HG03521 (cell line): ENCODE results near the gene IGFBP3.
"Not testable (repeated sequence)": the region's sequence is repeated elsewhere in the genome, so short reads cannot be mapped to it uniquely, and the experiment has no call there.

Experiments used
- ATAC-seq: cut with Tn5 transposase; IDR thresholded peaks from one replicate; pipeline ENCODE4 v1.9.1; 2021; ENCODE audit warnings: mild to moderate bottlenecking, moderate library complexity; ENCODE audit not compliant: unreplicated experiment

Gene IGFBP3, protein sequence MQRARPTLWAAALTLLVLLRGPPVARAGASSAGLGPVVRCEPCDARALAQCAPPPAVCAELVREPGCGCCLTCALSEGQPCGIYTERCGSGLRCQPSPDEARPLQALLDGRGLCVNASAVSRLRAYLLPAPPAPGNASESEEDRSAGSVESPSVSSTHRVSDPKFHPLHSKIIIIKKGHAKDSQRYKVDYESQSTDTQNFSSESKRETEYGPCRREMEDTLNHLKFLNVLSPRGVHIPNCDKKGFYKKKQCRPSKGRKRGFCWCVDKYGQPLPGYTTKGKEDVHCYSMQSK

DNA sequence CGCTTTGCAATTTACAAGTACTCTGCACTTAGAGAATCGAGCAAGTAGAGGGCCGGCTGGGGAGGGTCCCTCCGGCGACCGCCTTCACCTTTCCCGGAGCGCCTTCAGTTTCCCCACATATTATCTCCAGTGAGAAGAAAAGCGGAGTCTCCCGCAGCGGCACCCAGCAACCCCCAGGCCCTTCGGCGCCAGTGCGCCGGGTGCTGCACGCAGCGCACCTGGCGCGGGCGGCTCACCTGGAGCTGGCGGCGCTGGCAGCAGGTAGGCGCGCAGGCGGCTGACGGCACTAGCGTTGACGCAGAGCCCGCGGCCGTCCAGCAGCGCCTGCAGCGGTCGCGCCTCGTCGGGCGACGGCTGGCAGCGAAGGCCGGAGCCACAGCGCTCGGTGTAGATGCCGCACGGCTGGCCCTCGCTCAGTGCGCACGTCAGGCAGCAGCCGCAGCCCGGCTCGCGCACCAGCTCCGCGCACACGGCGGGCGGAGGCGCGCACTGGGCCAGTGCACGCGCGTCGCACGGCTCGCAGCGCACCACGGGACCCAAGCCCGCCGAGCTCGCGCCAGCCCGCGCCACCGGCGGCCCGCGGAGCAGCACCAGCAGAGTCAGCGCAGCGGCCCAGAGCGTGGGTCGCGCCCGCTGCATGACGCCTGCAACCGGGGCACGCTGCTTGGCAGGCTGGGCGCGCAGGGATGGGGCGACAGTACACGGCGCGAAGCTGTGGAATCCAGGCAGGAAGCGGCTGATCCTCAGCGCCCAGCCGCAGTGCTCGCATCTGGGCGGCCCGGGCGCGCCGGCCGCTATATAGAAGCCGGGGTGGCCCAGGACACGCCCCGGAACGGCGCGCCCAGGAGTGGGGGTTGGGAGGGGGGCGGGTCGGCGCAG, at the start of gene IGFBP3:
TSS of gene IGFBP3 (minus strand) at position 771 of the 879 bp plus-strand sequence. CDS start at position 639, 132 bp downstream.
- ATAC-seq = no peak

GRCh38 chr7:45970454-45970853, 49.4 kb upstream of the IGFBP3 start:
- no peak for ATAC-seq

DNA sequence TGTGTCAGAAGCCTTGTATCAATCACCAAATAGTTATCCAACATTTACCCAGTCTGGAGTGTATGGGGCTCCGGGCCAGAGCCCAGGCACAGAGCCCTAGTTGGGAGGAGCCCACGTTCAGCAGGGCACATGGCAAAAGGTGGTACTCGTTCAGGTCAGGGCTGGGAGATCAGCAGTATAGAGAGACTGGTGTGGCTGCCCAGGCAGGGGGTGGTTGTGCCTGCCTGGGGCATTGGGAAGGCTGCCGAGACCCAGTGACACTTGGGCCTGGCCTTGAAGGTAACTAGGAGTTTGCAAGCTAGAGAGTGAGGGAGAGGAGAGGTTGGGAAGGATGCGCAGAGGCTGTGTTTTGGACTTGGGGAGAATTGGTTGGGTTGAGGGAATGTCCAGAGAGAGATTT, 48.9 kb upstream of the IGFBP3 start:
- no peak for ATAC-seq

- ATAC-seq = no peak
These were observed 47.9 kb upstream of the IGFBP3 start for GRCh38 chr7:45968856-45969541.

- ATAC-seq = no peak
These were observed 47.2 kb upstream of the IGFBP3 start for GRCh38 chr7:45968312-45968711.

DNA sequence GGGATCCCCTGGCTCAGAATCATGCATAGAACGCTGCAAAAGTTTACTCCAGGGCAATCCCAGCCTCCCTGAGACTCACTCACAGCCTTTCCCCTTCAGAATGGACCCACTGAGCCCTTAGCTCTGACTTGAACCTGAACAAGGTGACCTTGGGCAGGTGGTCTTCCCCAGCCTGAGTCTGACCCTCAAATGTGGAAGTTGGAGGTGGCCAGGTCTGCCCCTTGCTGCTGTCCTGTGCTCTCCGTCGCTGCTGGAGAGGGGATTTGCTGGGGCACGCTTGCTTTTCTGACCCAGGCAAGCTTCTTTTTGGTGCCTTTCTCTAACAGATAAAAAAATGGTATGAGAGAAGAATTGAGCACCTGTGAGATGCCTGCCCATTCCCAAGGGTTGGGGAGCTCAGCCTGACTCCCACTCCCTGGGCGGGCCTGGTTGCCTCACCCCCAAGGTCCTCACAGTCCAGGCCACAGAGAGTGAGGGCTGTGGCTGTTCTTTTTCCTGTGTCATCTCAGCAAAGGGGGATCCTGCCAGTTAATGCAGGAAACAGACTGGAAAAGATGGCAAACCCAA, 46.6 kb upstream of the IGFBP3 start:
- no peak for ATAC-seq

GRCh38 chr7:45962861-45963260, 41.8 kb upstream of the IGFBP3 start:
- ATAC-seq = no peak

- no peak for ATAC-seq
These were observed 36.6 kb upstream of the IGFBP3 start for GRCh38 chr7:45957721-45958120.

GRCh38 chr7:45955286-45955685, 34.2 kb upstream of the IGFBP3 start:
- ATAC-seq = no peak

GRCh38 chr7:45953055-45953454, 32.0 kb upstream of the IGFBP3 start:
- ATAC-seq = not testable (repeated sequence)

- no peak for ATAC-seq
These were observed 23.0 kb upstream of the IGFBP3 start for GRCh38 chr7:45944058-45944457.

- no peak for ATAC-seq
These were observed 19.9 kb upstream of the IGFBP3 start for GRCh38 chr7:45940939-45941338.

GRCh38 chr7:45940237-45940781, 19.2 kb upstream of the IGFBP3 start:
- not testable (repeated sequence) for ATAC-seq

- no peak for ATAC-seq
These were observed 18.5 kb upstream of the IGFBP3 start for GRCh38 chr7:45939574-45939973.

- ATAC-seq = no peak
These were observed 17.7 kb upstream of the IGFBP3 start for GRCh38 chr7:45938626-45939302.

DNA sequence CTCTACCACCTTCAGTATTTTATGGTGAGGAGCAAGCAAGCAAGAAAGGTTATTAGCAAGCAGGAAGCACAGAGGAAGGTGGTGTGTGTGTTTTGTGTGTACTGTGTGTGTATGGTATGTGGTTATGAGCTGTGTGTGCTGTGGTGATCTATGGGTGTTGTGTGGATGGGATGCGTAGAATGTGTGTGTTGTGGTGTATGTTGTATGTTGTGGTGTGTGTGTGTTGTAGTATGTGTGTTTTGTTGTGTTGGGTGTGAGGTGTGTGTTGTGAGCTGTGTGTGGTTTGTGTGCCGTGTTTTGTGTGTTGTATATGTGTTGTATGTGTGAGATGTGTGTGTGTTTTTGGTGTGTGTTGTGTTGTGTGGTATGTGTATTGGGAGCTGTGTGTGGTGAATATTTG, 16.8 kb upstream of the IGFBP3 start:
- ATAC-seq = no peak

- ATAC-seq = no peak
These were observed 16.2 kb upstream of the IGFBP3 start for GRCh38 chr7:45937301-45937700.

- no peak for ATAC-seq
These were observed 9.9 kb upstream of the IGFBP3 start for GRCh38 chr7:45930967-45931366.

GRCh38 chr7:45927721-45928120, 6.6 kb upstream of the IGFBP3 start:
- no peak for ATAC-seq

- ATAC-seq = no peak
These were observed 3.2 kb upstream of the IGFBP3 start for GRCh38 chr7:45924283-45924682.
